DMS79 (cell line): ENCODE data around the gene RNF149.

ENCODE experiments used
- DNase-seq: peaks from one replicate; lab custom pipeline; 2025; lab: John Stamatoyannopoulos, UW

Gene RNF149

GRCh38 chr2:101295895-101296294 lies 12.6 kb downstream of the RNF149 start:
- DNase-seq: no peak

GRCh38 chr2:101294861-101295260 lies 13.6 kb downstream of the RNF149 start:
- no peak for DNase-seq

GRCh38 chr2:101293544-101293943 lies 15.0 kb downstream of the RNF149 start:
- DNase-seq: no peak

- DNase-seq: no peak
These were observed 16.5 kb downstream of the RNF149 start for GRCh38 chr2:101291973-101292372.

- DNase-seq: no peak
These were observed 17.8 kb downstream of the RNF149 start for GRCh38 chr2:101290711-101291110.

- DNase-seq: no peak
These were observed 21.2 kb downstream of the RNF149 start for GRCh38 chr2:101287303-101287702.

GRCh38 chr2:101286684-101287083 lies 21.8 kb downstream of the RNF149 start:
- no peak for DNase-seq

- DNase-seq: no peak
These were observed 25.5 kb downstream of the RNF149 start for GRCh38 chr2:101282980-101283379.

GRCh38 chr2:101281482-101281881 lies 27.0 kb downstream of the RNF149 start:
- DNase-seq: no peak

GRCh38 chr2:101278925-101279324 lies 29.6 kb downstream of the RNF149 start:
- no peak for DNase-seq

- no peak for DNase-seq
These were observed 31.4 kb downstream of the RNF149 start for GRCh38 chr2:101277111-101277510.

- no peak for DNase-seq
These were observed 34.4 kb downstream of the RNF149 start for GRCh38 chr2:101274142-101274541.

- no peak for DNase-seq
These were observed 35.4 kb downstream of the RNF149 start for GRCh38 chr2:101273056-101273455.

GRCh38 chr2:101272045-101272784 lies 36.3 kb downstream of the RNF149 start:
- DNase-seq: no peak

GRCh38 chr2:101270700-101271259 lies 37.7 kb downstream of the RNF149 start:
- no peak for DNase-seq

- no peak for DNase-seq
These were observed 40.5 kb downstream of the RNF149 start for GRCh38 chr2:101267671-101268656.

GRCh38 chr2:101265893-101266499 lies 42.5 kb downstream of the RNF149 start:
- no peak for DNase-seq

- DNase-seq: no peak
These were observed 44.1 kb downstream of the RNF149 start for GRCh38 chr2:101264360-101264939.

- DNase-seq: no peak
These were observed 45.1 kb downstream of the RNF149 start for GRCh38 chr2:101263377-101263800.

- DNase-seq: no peak
These were observed 46.4 kb downstream of the RNF149 start for GRCh38 chr2:101262142-101262541.

- DNase-seq: no peak
These were observed 49.7 kb downstream of the RNF149 start for GRCh38 chr2:101258804-101259203.

GRCh38 chr2:101256316-101256715 lies 52.2 kb downstream of the RNF149 start:
- DNase-seq: no peak
